ENCODE results near the gene SLC35F6. TPM values are rescaled to one million over a fixed set of nuclear protein-coding genes. Genes with fewer than 3 reads are reported as not detected.
"Not testable (repeated sequence)": the region's sequence is repeated elsewhere in the genome, so short reads cannot be mapped to it uniquely, and the experiment has no call there.

The SLC35F6 gene
- total and polyA plus RNA-seq, 9 of the 15 experiments (the other 6 are each of a cell fraction or from before 2014, with no cell fraction given): 11.9 to 47.3 (median 22.5) TPM

DNA sequence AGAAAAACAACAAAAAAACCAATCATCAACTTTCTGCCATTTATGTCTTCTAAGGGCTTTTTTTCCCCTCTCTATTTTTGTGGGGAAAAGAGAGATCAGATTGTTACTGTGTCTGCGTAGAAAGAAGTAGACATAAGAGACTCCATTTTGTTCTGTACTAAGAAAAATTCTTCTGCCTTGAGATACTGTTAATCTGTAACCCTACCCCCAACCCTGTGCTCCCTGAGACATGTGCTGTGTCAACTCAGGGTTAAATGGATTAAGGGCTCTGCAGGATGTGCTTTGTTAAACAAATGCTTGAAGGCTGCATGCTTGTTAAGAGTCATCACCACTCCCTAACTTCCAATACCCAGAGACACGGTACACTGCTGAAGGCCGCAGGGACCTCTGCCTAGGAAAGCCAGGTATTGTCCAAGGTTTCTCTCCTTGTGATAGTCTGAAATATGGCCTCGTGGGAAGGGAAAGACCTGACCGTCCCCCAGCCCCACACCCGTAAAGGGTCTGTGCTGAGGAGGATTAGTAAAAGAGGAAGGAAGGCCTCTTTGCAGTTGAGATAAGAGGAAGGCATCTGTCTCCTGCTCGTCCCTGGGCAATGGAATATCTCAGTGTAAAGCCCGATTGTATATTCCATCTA is 14.2 kb upstream of the SLC35F6 start (continued):
- TF ChIP-seq, protein P1, sequence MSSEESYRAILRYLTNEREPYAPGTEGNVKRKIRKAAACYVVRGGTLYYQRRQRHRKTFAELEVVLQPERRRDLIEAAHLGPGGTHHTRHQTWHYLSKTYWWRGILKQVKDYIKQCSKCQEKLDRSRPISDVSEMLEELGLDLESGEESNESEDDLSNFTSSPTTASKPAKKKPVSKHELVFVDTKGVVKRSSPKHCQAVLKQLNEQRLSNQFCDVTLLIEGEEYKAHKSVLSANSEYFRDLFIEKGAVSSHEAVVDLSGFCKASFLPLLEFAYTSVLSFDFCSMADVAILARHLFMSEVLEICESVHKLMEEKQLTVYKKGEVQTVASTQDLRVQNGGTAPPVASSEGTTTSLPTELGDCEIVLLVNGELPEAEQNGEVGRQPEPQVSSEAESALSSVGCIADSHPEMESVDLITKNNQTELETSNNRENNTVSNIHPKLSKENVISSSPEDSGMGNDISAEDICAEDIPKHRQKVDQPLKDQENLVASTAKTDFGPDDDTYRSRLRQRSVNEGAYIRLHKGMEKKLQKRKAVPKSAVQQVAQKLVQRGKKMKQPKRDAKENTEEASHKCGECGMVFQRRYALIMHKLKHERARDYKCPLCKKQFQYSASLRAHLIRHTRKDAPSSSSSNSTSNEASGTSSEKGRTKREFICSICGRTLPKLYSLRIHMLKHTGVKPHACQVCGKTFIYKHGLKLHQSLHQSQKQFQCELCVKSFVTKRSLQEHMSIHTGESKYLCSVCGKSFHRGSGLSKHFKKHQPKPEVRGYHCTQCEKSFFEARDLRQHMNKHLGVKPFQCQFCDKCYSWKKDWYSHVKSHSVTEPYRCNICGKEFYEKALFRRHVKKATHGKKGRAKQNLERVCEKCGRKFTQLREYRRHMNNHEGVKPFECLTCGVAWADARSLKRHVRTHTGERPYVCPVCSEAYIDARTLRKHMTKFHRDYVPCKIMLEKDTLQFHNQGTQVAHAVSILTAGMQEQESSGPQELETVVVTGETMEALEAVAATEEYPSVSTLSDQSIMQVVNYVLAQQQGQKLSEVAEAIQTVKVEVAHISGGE (CRISPR knock-in tag; IDR thresholded peaks at IDR 0.05): peak in 1 of 3 experiments; percentile 77; a peak in 2 of 6 replicates
- TF ChIP-seq DMBX1 (CRISPR knock-in tag; IDR thresholded peaks at IDR 0.05; ENCODE audit: borderline replicate concordance): peak; percentile 99
- peak; percentile 66; the same call in 1 of the 2 replicates for TF ChIP-seq MTF1 (CRISPR knock-in tag; IDR thresholded peaks at IDR 0.05; ENCODE audit: borderline replicate concordance)
- TF ChIP-seq, protein P2, sequence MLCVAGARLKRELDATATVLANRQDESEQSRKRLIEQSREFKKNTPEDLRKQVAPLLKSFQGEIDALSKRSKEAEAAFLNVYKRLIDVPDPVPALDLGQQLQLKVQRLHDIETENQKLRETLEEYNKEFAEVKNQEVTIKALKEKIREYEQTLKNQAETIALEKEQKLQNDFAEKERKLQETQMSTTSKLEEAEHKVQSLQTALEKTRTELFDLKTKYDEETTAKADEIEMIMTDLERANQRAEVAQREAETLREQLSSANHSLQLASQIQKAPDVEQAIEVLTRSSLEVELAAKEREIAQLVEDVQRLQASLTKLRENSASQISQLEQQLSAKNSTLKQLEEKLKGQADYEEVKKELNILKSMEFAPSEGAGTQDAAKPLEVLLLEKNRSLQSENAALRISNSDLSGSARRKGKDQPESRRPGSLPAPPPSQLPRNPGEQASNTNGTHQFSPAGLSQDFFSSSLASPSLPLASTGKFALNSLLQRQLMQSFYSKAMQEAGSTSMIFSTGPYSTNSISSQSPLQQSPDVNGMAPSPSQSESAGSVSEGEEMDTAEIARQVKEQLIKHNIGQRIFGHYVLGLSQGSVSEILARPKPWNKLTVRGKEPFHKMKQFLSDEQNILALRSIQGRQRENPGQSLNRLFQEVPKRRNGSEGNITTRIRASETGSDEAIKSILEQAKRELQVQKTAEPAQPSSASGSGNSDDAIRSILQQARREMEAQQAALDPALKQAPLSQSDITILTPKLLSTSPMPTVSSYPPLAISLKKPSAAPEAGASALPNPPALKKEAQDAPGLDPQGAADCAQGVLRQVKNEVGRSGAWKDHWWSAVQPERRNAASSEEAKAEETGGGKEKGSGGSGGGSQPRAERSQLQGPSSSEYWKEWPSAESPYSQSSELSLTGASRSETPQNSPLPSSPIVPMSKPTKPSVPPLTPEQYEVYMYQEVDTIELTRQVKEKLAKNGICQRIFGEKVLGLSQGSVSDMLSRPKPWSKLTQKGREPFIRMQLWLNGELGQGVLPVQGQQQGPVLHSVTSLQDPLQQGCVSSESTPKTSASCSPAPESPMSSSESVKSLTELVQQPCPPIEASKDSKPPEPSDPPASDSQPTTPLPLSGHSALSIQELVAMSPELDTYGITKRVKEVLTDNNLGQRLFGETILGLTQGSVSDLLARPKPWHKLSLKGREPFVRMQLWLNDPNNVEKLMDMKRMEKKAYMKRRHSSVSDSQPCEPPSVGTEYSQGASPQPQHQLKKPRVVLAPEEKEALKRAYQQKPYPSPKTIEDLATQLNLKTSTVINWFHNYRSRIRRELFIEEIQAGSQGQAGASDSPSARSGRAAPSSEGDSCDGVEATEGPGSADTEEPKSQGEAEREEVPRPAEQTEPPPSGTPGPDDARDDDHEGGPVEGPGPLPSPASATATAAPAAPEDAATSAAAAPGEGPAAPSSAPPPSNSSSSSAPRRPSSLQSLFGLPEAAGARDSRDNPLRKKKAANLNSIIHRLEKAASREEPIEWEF (CRISPR knock-in tag; IDR thresholded peaks at IDR 0.05): peak; percentile 83; the same call in 1 of the 2 replicates
- TF ChIP-seq TCFL5 (CRISPR knock-in tag; conservative IDR thresholded peaks at IDR 0.05): peak; percentile 91
- TF ChIP-seq, protein P3, sequence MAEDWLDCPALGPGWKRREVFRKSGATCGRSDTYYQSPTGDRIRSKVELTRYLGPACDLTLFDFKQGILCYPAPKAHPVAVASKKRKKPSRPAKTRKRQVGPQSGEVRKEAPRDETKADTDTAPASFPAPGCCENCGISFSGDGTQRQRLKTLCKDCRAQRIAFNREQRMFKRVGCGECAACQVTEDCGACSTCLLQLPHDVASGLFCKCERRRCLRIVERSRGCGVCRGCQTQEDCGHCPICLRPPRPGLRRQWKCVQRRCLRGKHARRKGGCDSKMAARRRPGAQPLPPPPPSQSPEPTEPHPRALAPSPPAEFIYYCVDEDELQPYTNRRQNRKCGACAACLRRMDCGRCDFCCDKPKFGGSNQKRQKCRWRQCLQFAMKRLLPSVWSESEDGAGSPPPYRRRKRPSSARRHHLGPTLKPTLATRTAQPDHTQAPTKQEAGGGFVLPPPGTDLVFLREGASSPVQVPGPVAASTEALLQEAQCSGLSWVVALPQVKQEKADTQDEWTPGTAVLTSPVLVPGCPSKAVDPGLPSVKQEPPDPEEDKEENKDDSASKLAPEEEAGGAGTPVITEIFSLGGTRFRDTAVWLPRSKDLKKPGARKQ (CRISPR knock-in tag; IDR thresholded peaks at IDR 0.05): peak; percentile 88
- TF ChIP-seq, protein P4, sequence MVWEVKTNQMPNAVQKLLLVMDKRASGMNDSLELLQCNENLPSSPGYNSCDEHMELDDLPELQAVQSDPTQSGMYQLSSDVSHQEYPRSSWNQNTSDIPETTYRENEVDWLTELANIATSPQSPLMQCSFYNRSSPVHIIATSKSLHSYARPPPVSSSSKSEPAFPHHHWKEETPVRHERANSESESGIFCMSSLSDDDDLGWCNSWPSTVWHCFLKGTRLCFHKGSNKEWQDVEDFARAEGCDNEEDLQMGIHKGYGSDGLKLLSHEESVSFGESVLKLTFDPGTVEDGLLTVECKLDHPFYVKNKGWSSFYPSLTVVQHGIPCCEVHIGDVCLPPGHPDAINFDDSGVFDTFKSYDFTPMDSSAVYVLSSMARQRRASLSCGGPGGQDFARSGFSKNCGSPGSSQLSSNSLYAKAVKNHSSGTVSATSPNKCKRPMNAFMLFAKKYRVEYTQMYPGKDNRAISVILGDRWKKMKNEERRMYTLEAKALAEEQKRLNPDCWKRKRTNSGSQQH (CRISPR knock-in tag; IDR thresholded peaks at IDR 0.05): peak; percentile 82; the same call in 1 of the 2 replicates
- TF ChIP-seq IFI16 (CRISPR knock-in tag; IDR thresholded peaks at IDR 0.05): peak; percentile 85
- TF ChIP-seq, protein P5, sequence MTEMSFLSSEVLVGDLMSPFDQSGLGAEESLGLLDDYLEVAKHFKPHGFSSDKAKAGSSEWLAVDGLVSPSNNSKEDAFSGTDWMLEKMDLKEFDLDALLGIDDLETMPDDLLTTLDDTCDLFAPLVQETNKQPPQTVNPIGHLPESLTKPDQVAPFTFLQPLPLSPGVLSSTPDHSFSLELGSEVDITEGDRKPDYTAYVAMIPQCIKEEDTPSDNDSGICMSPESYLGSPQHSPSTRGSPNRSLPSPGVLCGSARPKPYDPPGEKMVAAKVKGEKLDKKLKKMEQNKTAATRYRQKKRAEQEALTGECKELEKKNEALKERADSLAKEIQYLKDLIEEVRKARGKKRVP (CRISPR knock-in tag; IDR thresholded peaks at IDR 0.05): peak; percentile 85
- peak; percentile 87 for TF ChIP-seq BCL6 (CRISPR knock-in tag; IDR thresholded peaks at IDR 0.05)
- not testable (repeated sequence) for TF ChIP-seq NR2C1 (IDR thresholded peaks at IDR 0.05)
- TF ChIP-seq NR2C1 (tag; IDR thresholded peaks at IDR 0.05): peak; percentile 91
- peak; percentile 96 for TF ChIP-seq MECOM (CRISPR knock-in tag; IDR thresholded peaks at IDR 0.05)
- TF ChIP-seq RFX7 (CRISPR knock-in tag; IDR thresholded peaks at IDR 0.05): peak; percentile 66; the same call in 1 of the 2 replicates

Data from K562 (cell line).